ENCODE data around the gene SGSH. TPM values are rescaled to one million over a fixed set of nuclear protein-coding genes. Genes with fewer than 3 reads are reported as not detected.
"Not testable (repeated sequence)": the region's sequence is repeated elsewhere in the genome, so short reads cannot be mapped to it uniquely, and the experiment has no call there.

Gene SGSH
- polyA plus RNA-seq: 10 to 100 TPM; 19.8 to 21.9 (median 21.3) TPM

DNA sequence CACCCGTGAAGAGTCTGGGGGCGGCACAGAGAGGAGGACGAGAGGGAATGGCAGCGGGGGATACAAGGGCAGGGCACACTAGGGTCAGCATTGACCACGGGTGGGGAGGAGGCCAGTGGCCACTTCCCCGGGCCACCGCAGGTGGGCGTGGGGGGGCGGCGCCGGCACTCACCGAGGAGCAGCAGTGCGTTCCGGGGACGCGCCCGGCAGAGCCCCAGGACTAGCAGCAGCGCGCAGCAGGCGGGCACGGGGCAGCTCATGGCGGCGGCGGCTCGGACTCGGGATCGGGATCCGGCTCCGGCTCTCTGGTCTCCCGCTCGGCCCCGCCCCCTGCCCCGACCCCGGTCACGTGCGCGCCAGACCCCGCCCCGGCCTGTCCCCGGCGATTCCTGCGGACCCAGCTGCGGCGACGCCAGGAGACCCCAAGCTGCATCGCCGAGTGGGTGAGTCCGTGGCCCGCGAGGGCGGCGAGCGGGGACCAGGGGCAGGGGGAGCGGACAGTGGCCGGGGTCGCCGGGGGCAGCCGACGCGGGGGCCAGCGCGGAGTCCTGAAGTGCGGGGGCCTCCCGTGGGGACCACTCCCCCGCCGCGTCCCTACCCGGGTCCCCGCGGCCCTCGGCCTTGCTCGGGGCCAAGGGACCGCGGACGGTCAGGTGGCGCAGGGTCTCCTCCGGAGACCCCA is at the start of gene SGSH, which contains the start of gene SLC26A11:
TSS of gene SGSH (minus strand) at position 280 of the 682 bp plus-strand sequence. CDS start at position 260, 20 bp downstream.
TSS of gene SLC26A11 (plus strand) at position 374 of the 682 bp plus-strand sequence. CDS start 1,134 bp downstream, outside the sequence.
- 1% methylated on average over 38 to 77 of the region's 77 CpGs for WGBS, 3 donors
- H3K27ac ChIP-seq (ENCODE audit: low read depth, low read length): peak within 1 kb of the TSS; percentile 13

DNA sequence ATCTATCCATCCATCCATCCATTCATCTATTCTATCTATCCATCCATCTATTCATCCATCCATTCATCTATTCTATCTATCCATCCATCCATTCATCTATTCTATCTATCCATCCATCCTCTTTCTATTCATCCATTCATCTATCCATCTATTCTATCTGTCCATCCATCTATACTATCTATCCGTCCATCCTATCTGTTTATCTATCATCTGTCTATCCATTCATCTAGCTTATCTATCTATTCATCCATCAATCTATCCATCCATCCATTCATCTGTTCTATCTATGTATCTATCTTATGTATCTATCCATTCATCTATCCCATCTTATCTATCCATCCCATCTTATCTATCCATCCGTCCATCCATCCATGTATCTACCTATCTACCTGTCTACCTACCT is 49.3 kb upstream of the SGSH start:
- 72 to 94% (median 89%) methylated on average over 2 of the region's 2 CpGs for WGBS, 3 donors
- H3K27ac ChIP-seq (ENCODE audit: low read depth, low read length): no peak overlapping the region

DNA sequence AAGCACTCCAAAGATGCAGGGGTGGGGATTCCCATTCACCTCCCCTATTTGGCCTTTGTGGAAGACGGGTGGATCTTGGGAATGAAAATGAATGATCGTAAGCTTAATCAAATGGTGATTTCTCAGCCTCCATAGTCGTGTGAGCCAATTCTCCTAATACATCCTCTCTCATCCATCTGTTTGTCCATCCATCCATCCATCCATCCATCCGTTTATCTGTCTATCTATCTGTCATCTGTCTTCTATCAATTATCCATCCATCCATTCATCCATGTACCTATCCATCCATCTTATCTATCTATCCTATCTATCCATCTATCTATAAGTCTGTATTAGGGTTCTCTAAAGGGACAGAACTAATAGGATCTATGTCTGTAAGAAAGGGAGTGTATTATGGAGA is 48.3 kb upstream of the SGSH start:
- 85 to 94% (median 91%) methylated on average over 4 of the region's 4 CpGs for WGBS, 3 donors
- no peak overlapping the region for H3K27ac ChIP-seq (ENCODE audit: low read depth, low read length)

DNA sequence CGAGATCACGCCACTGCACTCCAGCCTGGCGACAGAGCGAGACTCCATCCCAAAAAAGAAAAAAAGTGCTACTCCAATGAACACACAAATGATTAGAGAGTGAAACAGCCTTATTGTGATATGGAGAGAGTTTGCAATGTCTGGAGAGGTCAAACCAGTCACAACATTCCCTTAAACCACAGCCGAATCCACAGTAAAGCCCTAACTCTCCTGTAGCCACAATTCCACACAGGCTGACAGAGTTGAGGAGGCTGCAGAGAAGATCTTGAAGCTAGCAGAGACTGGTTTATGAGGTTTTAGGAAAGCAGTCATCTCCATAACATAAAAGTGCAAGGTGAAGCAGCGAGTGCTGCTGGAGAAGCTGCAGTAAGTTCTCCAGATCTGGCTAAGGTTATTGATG is 47.3 kb upstream of the SGSH start:
- 98 to 99% (median 99%) methylated on average over 6 of the region's 6 CpGs for WGBS, 3 donors
- no peak overlapping the region for H3K27ac ChIP-seq (ENCODE audit: low read depth, low read length)

DNA sequence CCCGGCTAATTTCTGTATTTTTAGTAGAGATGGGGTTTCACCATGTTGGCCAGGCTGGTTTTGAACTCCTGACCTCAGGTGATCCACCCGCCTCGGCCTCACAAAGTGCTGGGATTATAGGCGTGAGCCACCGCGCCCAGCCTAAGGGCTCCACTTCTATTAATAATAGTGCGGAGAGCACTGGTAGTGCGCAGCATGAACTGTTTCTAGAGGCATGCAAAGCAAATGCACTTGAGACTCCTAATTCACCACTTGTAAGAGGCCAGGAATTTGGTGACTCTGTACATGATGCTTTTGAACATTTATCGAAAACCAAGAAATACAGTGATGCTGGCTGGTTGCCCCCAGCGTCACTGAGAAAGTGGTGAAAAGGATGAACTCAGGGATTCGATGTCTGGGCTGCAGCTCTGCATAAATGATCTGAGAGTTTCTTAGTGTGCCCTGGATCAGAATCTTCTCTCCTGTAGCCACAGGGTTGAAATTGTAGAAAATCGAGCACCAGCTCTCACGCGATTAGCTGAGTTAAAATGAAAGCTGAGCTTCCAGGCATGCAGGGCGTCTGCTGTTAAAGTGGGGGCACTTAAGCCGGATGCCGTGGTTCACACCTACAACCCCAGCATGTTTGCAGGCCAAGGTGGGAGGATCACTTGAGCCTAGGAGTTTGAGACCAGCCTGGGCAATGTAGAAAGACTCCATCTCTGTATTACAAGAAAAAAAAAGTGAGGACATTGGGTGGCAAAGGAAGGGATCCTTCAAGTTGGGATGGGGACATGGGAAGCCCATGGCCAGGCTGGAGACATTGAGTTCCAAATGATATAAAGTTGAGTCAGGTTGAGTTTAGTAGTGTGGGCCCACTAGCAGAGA is 45.3 kb upstream of the SGSH start:
- 90 to 93% (median 91%) methylated on average over 17 of the region's 17 CpGs for WGBS, 3 donors
- H3K27ac ChIP-seq (ENCODE audit: low read depth, low read length): no peak overlapping the region

DNA sequence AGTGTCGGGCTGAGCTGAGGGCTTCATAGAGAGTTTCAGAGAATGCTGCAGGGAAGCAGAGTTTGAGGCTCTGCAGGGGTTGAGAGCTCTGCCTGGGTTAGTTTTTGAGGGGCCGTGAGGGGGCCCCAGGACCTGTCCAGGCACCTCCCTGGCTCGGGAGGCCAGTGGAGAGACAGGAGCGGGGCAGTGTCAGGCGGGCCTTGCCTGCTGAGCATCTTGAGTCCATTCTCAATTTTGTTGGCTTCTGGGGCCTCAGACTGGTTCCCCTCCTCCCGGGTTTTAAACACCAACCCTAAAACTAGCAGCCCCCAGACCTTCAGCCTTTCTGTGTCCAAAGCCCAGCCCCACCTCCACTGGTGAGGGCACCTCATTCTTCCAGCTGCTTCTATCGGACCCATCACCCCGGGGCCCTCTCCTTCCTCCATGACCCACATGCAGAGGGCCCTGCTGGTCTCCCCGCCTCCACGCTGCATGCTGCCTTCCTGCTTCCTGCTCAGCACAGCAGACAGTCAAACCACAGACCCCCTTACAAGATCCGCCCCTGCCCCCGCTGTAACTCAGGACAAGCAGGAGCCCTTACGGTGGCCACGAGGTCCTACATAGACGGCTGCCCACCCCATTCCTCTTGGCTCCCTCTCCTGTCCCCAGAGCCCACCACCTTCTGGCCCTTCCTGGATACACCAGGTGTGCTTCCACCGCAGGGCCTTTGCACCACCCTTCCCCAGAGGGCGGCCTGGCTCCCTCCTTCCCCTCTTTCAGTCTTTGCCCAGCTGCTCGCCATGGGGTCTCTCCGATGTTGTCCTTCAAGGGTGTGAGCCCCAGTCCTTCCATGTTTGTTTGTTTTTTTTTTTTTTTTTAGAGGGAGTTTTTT is 44.3 kb upstream of the SGSH start:
- H3K27ac ChIP-seq (ENCODE audit: low read depth, low read length): no peak overlapping the region
- 48 to 78% (median 58%) methylated on average over 19 of the region's 19 CpGs for WGBS, 3 donors

DNA sequence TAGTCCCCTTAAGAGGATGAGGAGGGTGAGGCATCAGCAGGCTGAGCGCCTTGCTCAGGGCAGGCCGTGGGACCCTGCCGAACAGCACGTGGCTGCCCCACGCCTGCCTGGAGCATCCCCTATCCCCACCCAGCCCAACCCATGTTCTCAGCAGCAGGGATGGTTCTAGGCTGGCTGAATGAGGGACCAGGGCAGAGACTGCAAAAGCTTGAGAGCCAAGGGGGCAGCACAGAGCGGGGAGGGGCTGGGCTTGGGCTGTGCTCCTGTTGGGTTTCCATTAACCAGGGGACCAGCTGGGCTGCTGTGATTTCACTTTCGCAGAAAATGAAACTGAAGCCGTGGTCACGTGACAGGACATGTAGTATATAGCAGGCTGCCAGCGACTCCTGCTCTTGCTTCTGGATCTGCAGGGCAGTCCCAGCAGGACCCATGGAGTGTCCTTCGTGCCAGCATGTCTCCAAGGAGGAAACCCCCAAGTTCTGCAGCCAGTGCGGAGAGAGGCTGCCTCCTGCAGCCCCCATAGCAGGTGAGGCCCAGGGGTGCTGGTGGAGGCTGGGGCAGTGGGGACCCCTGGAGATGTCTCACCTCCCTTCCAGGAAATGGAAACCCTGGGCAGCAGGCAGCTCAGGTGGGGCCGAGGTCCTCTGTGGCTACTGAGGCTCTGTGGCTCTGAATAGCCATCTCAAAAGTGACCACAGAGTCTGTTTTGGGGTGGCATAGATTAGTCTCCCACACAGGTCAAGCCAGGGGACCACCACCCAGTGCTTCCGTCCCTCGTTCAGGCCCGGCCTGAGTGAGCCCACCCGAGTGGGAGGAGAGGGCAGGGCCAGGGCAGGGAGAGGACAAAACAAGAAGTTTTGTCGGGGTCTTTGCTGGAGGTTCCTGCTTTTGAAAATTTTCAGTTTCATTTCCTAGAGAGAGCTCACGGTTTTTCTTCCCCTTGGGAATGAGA is 43.4 kb upstream of the SGSH start:
- WGBS, 3 donors: 10 to 22% (median 11%) methylated on average over 19 of the region's 19 CpGs
- no peak overlapping the region for H3K27ac ChIP-seq (ENCODE audit: low read depth, low read length)

DNA sequence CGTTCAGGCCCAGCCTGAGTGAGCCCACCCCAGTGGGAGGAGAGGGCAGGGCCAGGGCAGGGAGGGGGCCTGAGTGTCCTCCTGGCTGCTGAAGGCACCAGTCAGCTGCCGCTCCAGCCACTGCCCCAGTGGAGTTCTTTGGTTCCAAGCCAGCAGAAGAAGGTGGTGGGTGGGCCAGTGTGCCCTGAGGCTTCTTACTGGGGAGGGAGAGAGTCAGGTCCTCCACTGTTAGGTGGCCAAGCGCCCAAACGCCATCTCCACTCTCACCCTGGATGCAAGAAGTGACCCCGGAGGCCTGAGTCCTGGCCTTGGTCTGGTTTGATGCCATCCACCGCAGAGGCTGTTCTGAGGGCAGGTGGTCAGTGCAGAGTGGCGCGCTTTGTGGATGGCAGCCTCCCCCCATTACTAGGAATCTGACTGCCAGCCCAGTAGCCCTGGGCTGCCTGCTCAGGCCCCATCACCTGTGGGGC is 42.7 kb upstream of the SGSH start:
- H3K27ac ChIP-seq (ENCODE audit: low read depth, low read length): peak overlapping the region; percentile 32
- 70 to 79% (median 75%) methylated on average over 8 of the region's 8 CpGs for WGBS, 3 donors

DNA sequence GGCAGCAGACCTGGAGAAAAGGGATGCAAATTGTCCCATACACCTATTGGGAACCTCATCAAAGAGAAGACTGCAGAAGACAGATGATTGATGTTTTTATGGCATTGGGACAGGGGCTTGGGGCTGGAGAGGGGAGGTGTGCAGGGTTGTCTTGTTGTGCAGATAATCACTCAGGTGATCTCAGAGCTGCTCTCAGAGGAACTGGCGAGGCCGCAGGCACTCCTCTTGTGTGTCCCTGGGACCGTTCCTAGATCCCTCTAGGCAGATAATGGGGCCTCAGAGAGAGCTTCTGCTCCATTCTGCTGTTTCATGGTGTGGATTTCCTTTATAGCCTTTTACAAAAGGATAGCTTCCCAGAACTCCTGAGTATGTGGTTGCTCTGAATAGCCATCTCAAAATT is 42.2 kb upstream of the SGSH start:
- no peak overlapping the region for H3K27ac ChIP-seq (ENCODE audit: low read depth, low read length)
- 42 to 64% (median 53%) methylated on average over 3 of the region's 3 CpGs for WGBS, 3 donors

DNA sequence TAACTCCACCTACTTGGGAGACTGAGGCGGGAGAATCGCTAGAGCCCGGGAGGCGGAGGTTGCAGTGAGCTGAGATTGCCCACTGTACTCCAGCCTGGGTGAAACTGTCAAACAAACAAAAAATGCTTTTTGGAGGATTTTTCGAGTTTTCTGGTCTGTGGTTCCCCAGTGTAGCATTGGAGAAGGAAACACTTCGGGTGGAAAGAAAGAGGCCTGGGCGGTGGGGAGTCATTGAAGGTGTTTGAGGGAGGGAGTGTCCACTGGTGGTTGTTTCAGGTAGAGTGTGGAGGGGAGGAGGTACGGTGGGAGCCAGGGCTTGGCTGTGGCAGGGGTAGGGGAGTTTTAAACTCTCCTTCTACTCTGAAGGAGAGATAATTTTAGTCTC is 41.8 kb upstream of the SGSH start:
- H3K27ac ChIP-seq (ENCODE audit: low read depth, low read length): no peak overlapping the region
- WGBS, 3 donors: 38 to 50% (median 45%) methylated on average over 8 of the region's 8 CpGs

DNA sequence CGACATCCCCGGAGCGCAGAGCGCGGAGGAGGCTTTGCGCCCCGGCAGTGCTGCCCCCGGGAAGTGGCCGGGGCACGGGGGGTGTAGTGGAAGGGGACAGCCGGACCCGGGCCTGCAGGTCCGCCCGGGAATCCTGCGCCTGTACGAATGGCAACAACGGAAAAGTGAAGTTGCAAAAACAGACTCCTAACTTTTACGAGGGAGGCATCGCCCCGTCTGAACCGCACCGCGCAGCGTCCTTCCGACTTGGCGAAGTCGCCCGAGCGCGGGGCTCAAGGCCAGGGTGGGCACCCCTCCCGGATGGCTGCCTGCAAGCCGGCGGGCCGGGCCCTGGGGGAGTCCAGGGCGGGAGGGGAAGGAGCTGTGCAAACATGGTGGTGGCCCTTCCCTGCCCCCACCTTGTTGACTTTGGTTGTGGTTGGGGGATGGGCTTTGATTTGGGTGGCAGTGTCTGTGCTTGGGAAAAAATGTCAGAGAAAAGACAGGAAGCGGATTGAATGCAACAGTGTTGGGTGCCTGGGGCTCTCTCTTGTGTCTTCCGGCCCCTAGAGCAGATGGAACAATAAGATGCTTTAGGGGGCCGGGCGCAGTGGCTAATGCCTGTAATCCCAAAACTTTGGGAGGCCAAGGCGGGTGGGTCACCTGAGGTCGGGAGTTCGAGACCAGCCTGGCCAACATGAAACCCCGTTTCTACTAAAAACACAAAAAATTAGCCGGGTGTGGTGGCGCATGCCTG is 41.2 kb upstream of the SGSH start:
- peak overlapping the region; percentile 67 for H3K27ac ChIP-seq (ENCODE audit: low read depth, low read length)
- WGBS, 3 donors: 3 to 5% (median 4%) methylated on average over 42 to 45 of the region's 45 CpGs

DNA sequence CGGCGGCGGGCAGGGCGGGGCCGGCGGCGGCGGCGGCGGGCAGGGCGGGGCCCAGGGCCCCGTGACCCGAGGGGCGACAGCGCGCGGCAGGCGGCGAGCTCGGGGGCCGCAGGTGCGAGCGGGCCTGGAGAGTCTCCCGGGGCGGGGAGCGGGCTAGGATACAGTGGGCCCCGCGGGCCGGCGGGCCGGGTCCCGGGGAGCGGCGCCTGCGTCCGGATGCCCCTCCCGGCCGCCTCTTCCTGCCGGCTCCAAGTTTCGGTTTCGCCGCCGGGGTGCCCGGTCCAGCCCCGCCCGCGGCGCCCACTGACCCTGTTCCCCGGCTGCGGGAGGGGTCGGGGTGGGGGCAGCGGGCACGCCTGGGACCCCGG is 40.6 kb upstream of the SGSH start, which contains the start of gene RNF213:
TSS of gene RNF213 (plus strand) at position 62 of the 368 bp plus-strand sequence. CDS start 2,830 bp downstream, outside the sequence.
- peak within 1 kb of the TSS; percentile 72 for H3K27ac ChIP-seq (ENCODE audit: low read depth, low read length)
- 0 to 1% (median 1%) methylated on average over 25 to 51 of the region's 54 CpGs for WGBS, 3 donors

DNA sequence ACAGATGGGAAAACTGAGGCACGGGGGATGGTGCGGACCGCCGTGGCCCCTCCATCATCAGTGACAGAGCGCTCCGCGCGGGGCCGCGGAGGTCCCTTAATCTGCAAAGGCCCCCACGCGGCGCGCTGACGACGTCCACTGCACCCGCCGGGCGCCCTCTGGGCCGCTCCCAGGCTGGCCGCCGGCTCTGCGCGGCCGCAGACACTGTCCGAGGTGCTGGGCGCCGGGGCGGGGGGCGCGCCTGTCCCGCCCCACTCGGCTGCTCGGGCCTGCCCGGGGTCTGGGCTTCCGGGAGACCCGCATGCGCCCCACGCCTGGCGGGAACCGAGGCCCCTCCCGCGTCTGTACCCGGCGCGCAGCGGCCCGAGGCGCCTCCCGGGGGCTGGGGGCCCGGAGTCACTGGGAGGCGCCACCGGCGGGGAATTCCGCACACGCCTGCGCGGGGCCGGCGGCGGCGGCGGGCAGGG is 40.0 kb upstream of the SGSH start:
- 0 to 1% (median 0%) methylated on average over 16 to 63 of the region's 63 CpGs for WGBS, 3 donors
- H3K27ac ChIP-seq (ENCODE audit: low read depth, low read length): peak overlapping the region; percentile 72

DNA sequence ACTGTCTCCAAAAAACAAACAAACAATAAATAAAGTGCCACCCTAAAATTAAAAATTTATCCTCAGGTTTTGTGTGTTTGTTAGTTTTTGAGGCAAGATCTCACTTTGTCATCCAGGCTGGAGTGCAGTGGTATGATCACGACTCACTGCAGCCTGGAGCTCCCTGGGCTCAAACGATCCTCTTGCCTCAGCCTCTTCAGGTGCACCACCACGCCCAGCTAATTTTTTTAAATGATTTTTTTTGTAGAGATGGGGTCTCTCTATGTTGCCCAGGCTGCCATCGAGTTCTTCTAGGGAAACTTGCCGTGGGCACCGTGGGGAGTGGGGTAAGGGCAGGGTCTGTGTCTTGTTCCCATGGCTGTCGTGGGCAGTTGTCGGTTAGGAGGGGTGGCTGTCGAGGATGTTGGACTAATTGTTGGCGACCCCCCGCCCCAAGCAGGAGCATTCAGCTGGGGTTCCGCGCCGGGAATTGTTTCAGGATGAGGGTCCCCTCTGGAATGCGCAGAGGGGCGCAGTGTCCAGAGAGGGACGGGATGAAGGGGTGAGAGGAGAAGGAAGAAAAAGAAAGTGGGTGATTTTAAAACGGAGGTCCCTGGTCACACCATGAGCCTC is 39.4 kb upstream of the SGSH start:
- 39 to 51% (median 48%) methylated on average over 18 of the region's 18 CpGs for WGBS, 3 donors
- peak overlapping the region; percentile 72 for H3K27ac ChIP-seq (ENCODE audit: low read depth, low read length)

DNA sequence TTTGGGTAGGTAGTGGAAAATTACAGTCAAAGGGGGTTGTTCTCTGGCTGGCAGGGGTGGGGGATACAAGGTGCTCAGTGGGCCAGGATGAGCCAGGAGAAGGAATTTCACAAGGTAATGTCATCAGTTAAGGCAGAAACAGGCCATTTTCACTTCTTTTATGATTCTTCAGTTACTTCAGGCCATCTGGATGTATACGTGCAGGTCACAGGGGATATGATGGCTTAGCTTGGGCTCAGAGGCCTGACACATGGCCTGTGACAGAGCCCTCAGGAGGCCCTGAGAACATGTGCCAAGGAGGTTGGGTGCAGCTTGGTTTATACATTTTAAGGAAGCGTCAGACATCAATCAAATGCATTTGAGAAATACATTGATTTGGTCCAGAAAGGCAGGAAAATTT is 38.2 kb upstream of the SGSH start:
- H3K27ac ChIP-seq (ENCODE audit: low read depth, low read length): not testable (repeated sequence)

DNA sequence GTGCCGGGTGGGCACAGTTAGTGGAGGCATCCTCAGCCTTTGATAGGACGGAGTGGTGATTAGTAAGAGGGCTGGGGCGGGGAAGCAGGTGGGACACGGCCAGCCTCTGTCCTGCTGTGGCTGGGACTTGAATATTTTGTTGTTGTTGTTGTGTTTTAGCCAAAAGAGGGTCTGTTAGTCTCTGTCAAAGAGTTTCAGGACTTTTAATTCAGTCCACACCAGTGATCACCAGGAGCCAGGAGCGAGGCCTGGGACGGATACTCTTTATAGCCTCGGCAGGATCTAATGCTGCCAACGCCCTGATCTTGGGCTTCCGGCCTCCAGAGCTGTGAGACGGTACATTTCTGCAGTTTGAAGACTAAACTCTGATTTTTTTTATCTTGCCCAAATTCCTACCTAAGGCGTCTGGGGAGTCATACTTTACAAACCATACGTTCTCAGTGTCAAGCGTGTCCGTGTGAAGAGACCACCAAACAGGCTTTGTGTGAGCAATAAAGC is 37.6 kb upstream of the SGSH start:
- H3K27ac ChIP-seq (ENCODE audit: low read depth, low read length): no peak overlapping the region
- 83 to 84% (median 83%) methylated on average over 14 of the region's 14 CpGs for WGBS, 3 donors

More for the DNA sequence above, 38.2 kb upstream of the SGSH start:
- 85 to 93% (median 85%) methylated on average over 2 of the region's 2 CpGs for WGBS, 3 donors

All from adipose tissue (tissue), 3 donors.